Mesothelial cell of epicardium (in vitro differentiated cells): ENCODE results near the gene C1orf87. TPM values are rescaled to one million over a fixed set of nuclear protein-coding genes. Genes with fewer than 3 reads are reported as not detected.

Source experiments
- DNase-seq, 2 experiments: peaks; one replicate each; pipeline ENCODE4 v3.0.0; 2021; ENCODE audit warnings: low spot score in 2 of 2; ENCODE audit not compliant: unreplicated experiment in 2 of 2
- H3K27ac Mint-ChIP-seq: 2 replicates; pipeline ENCODE4 v1.8.0; 2021; ENCODE audit warnings: mixed read lengths
- H3K27me3 Mint-ChIP-seq: 2 replicates; pipeline ENCODE4 v1.8.0; 2021; ENCODE audit warnings: low read depth, mixed read lengths
- H3K36me3 Mint-ChIP-seq: 2 replicates; pipeline ENCODE4 v1.8.0; 2021; ENCODE audit warnings: mixed read lengths
- H3K4me1 Mint-ChIP-seq: 2 replicates; pipeline ENCODE4 v1.8.0; 2021; ENCODE audit warnings: mixed read lengths
- H3K4me3 Mint-ChIP-seq: 2 replicates; pipeline ENCODE4 v1.8.0; 2021; ENCODE audit warnings: mild to moderate bottlenecking, moderate library complexity, mixed read lengths
- H3K9me3 Mint-ChIP-seq: 2 replicates; pipeline ENCODE4 v1.8.0; 2021; ENCODE audit warnings: mixed read lengths
- CTCF ChIP-seq: fragments of 200-600 bp; sonication (generic); IDR thresholded peaks from one replicate; pipeline ENCODE4 v1.5.0; 2021; ENCODE audit warnings: antibody characterized with exemption; ENCODE audit not compliant: unreplicated experiment
- total RNA-seq: library from RNA; stranded (reverse); gene quantifications from 3 replicates; pipeline ENCODE4 v1.2.1, GENCODE V29; 2021

Gene C1orf87
- total RNA-seq, 1 donor from 2014 or later, result not detected

- no peak for DNase-seq
- Mint-ChIP-seq H3K4me3 (no peak overlapping the region), H3K9me3 (no peaks in the 10 kb centered on the region), H3K36me3 (no peaks in the 10 kb centered on the region), H3K4me1 (peaks cover 31% of the 10 kb centered on the region), H3K27ac (no peak overlapping the region), H3K27me3 (no peaks in the 10 kb centered on the region)
- no peak for TF ChIP-seq CTCF
These were observed 76.0 kb downstream of the C1orf87 start for GRCh38 chr1:59997479-59998115.

- peaks cover 32% of the 10 kb centered on the region for H3K4me1 Mint-ChIP-seq
- H3K27ac Mint-ChIP-seq, result peak overlapping the region; percentile 49
- DNase-seq, result no peak
These were observed 79.0 kb downstream of the C1orf87 start for GRCh38 chr1:59994302-59995198.

DNA sequence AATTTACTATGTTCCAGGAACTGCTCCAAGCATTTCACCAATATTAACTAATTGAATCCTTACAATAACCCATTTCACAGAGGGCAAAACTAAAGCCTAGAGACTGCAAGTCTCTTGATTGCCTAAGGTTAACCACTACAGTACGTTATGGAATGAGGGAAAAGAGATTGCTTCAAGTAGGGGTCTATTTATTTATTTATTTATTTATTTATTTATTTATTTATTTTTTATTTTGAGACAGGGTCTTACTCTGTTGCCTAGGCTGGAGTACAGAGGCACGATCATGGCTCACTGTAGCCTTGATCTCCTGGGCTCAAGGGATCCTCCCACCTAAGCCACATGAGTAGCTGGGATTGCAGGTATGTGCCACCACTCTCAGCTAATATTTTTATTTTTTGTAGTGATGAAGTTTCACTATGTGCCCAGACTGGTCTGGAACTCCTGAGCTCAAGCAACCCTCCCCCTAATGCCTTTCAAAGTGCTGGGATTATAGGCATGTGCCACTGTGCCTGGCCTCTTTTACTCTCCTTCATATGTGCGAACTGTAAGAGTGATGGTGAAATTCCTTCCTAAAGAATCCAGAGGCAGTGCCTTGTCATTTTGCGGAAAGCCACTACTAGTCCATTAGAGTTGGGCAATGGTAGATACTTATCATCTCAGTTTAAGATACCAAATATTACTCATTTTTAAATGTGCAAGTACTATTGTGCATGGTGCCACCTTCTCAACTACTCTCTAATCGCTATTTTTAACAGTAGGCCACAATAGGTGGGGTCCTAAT is 81.3 kb downstream of the C1orf87 start:
- DNase-seq, result no peak
- peaks cover 21% of the 10 kb centered on the region for H3K4me1 Mint-ChIP-seq
- TF ChIP-seq CTCF, result no peak
- H3K27me3 Mint-ChIP-seq, result peaks cover 23% of the 10 kb centered on the region
- H3K27ac Mint-ChIP-seq, result no peak overlapping the region
- no peaks in the 10 kb centered on the region for H3K36me3 Mint-ChIP-seq
- H3K4me3 Mint-ChIP-seq, result no peak overlapping the region
- H3K9me3 Mint-ChIP-seq, result no peaks in the 10 kb centered on the region

More at GRCh38 chr1:59994302-59995198, 79.0 kb downstream of the C1orf87 start:
- TF ChIP-seq CTCF, result no peak
- Mint-ChIP-seq H3K4me3 (no peak overlapping the region), H3K27me3 (peaks cover 5% of the 10 kb centered on the region), H3K9me3 (no peaks in the 10 kb centered on the region), H3K36me3 (no peaks in the 10 kb centered on the region)

DNA sequence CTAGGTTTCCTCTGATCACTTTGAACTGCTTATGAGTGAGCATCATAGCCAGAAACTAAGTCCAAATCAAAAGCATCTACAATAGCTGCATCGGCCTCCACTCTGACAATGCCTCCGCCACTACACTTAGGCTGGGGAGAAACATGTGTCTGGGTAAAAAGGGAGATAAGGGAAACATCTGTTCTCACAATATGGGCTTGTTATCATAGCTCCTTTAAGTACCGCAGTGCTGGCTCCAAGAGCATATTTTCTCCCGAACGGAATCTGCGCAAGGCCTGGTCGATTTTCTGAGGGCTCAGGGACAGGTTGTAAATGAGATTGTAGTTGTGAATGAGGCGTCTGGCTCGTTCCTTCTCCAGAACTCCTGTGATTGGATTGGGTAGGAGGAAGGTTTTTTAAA is 83.1 kb downstream of the C1orf87 start:
- no peak for TF ChIP-seq CTCF
- no peak overlapping the region for H3K27ac Mint-ChIP-seq
- H3K4me1 Mint-ChIP-seq, result peaks cover 24% of the 10 kb centered on the region
- peaks cover 38% of the 10 kb centered on the region for H3K27me3 Mint-ChIP-seq
- H3K36me3 Mint-ChIP-seq, result no peaks in the 10 kb centered on the region
- no peaks in the 10 kb centered on the region for H3K9me3 Mint-ChIP-seq
- no peak overlapping the region for H3K4me3 Mint-ChIP-seq
- DNase-seq, result no peak

- H3K4me3 Mint-ChIP-seq, result no peak overlapping the region
- no peak for DNase-seq
- no peak overlapping the region for H3K27ac Mint-ChIP-seq
- no peaks in the 10 kb centered on the region for H3K9me3 Mint-ChIP-seq
- TF ChIP-seq CTCF, result no peak
- H3K4me1 Mint-ChIP-seq, result peaks cover 8% of the 10 kb centered on the region
- H3K36me3 Mint-ChIP-seq, result no peaks in the 10 kb centered on the region
- H3K27me3 Mint-ChIP-seq, result peaks cover 65% of the 10 kb centered on the region
These were observed 86.9 kb downstream of the C1orf87 start for GRCh38 chr1:59986516-59987310.
